GM18873 (cell line): ENCODE results near the gene HLCS.

Source experiments
- ATAC-seq: cut with Tn5 transposase; IDR thresholded peaks from one replicate; pipeline ENCODE4 v1.9.1; 2021; ENCODE audit warnings: mild to moderate bottlenecking, moderate library complexity, moderate number of reproducible peaks; ENCODE audit not compliant: unreplicated experiment, low FRiP score

Gene HLCS

DNA sequence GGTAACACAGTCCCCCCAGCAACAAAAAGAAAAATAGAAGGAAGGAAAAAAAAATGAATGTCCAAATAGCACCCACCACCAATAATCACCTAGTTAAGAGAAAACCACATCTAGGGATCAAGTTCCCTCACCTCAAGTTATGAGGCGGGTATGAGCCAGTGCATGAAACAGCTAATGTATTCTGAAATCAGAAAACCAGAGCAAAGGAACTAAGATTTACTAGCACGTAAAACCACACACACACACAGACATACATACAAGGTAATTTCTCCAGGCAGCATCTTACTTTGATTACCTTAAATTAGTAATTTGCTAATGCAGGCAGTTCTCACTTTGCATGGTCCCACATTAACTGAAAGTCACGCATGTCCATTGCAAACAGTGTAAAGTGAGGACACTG is 109.8 kb downstream of the HLCS start:
- no peak for ATAC-seq

GRCh38 chr21:36854391-36854790 is 112.1 kb downstream of the HLCS start:
- ATAC-seq = no peak

DNA sequence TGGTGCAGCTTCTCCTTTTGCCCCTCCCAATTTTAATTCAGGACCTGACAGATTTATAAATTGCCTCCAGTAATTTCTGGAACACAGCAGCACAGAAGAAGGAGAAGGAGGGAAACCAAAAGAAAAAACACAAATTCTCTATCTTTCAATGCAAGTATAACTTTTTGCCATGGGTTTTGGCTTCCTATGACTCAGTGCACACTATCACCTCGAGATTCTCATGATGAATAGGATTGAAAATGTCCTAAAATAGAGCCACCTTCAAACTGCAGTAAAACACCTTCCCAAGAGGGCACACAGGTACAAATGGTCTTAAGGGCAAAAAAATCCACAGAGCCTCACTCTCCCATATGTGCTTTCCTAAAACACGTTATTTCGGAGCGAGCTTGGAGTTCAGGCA is 113.6 kb downstream of the HLCS start:
- no peak for ATAC-seq

GRCh38 chr21:36852293-36852692 is 114.2 kb downstream of the HLCS start:
- no peak for ATAC-seq

- no peak for ATAC-seq
These were observed 115.3 kb downstream of the HLCS start for GRCh38 chr21:36851121-36851520.

DNA sequence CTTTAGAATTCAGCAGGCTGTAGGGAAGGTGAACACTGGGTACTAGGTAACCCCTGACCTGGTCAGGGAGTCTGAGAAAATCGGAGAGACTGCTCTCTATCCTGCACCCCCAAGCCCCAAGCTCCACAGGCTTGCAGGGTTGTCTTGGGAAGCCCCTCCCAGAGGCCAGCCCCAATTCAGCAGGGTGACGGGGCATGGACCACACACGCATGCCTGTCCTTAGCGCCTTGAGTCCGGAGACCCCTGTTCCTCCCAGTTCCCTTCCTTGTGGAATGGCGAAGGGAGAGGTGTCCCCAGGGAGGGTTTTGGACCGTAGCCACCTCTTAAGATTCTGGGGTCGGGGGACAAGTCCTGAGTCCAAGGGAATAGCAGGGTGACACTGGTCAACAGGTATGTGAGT is 116.1 kb downstream of the HLCS start:
- no peak for ATAC-seq

- no peak for ATAC-seq
These were observed 116.9 kb downstream of the HLCS start for GRCh38 chr21:36849461-36850105.

DNA sequence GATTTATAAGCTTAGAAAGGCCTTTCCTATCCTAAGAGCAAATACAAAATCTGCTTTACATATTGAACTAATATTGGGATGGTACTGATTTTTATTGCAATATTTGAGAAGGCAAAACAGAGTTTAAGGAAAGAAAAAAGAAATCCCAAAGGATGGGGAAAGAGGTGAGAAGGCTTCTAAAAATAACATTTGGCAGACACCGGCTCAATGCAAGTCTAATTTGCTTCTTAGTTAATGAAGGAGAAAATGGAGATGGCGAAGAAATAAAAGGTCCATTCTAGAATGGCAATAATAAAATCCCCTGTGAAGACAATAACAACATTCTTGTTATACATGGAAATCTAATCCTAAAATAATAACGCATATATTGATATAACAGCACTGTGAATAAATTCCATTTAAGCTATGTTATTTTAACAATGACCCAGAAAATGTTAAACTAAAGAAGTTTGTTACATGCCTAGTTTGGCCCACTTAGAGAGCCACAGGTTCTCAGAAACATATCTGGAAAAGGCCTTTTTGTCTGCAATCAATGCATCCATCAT is 117.7 kb downstream of the HLCS start:
- no peak for ATAC-seq

GRCh38 chr21:36847189-36847588 is 119.3 kb downstream of the HLCS start:
- ATAC-seq = no peak

DNA sequence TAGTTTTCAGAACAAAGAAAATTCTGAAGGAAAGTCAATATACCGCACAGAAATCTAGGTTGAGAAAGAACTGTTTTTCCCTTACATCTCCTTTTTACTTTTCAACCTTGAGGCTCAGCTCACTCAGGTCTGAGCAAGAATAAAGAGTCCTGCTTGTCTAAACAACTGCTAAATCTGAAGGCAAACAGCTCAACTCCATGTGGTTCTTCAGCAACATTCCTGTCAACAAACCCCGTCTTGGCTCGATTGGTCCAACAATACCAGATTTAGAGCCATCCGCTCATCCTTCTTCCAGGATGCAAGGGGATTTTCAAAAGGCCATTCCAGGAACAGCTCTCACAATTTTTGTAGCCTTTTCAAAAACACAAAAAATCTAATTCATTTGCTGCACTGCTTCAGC is 119.8 kb downstream of the HLCS start:
- no peak for ATAC-seq

- ATAC-seq = no peak
These were observed 120.7 kb downstream of the HLCS start for GRCh38 chr21:36845790-36846189.

GRCh38 chr21:36845070-36845469 is 121.4 kb downstream of the HLCS start:
- no peak for ATAC-seq

- no peak for ATAC-seq
These were observed 124.6 kb downstream of the HLCS start for GRCh38 chr21:36841866-36842265.

- no peak for ATAC-seq
These were observed 126.7 kb downstream of the HLCS start for GRCh38 chr21:36839735-36840134.

DNA sequence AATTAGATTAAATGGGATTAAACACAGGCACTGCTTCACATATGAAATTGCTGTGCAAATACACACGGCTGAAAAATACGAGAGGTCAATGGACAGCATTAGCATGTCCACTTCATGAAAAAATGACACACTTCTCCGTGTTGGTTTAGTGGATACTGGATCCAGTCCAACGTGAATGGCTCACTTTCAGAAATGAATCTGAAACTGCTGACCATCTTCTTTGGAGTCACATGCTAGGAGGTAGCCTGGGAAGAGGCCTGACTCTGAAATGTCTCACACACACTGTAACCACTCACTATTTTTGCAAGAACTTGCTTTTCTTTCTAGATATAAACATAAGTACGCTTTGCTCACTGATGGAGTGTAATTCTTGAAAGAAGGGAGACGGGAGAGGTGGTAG is 127.3 kb downstream of the HLCS start:
- ATAC-seq = no peak

GRCh38 chr21:36835383-36835795 is 131.1 kb downstream of the HLCS start:
- ATAC-seq = no peak

DNA sequence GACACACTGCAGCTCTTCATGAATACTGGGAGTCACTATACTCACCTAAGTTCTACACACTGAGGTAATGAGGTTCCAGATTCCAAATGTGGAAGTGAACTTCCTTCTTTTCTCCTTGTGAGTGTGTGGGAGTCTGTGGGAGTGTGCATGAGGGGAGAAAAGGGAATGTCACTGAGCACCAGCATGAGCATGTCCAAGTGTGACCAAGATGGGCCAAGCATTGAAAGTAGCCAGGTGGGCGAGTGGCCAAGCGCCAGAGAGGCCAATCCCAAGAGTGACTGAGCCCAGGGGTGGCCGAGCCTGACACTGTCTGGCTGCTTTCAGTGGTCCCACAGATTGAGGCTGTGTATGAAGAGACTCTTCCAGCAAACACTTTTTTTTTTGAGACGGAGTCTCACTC is 132.3 kb downstream of the HLCS start:
- no peak for ATAC-seq

GRCh38 chr21:36830100-36830499 is 136.4 kb downstream of the HLCS start:
- no peak for ATAC-seq

DNA sequence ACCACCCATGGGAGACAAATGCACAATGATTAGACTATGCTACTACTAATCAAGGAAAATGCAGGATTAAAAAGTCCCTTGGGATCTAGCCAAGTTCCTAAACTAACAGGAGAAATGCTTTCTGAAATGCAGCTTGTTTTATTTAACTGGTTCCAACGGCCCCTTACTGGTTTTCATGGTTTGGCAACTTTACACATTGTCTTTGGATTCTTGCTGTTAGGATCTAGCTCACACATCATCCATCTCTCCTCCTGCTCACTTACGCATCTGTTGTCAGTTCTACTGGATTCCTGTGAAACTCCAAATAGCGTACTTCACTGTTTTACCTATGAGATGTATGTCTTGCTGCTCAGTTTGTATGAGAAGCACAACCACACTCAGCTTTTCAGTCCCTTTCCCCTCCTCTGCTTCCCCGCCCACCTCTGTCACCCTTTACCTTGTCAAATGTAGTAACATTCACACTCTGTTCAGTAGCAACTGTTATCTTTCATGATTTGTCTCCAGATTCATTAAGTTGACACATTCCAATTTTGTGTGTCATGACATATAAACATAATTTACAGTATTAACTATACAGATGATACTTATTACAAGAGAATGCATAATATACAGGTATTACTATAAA is 137.5 kb downstream of the HLCS start:
- no peak for ATAC-seq

GRCh38 chr21:36828208-36828607 is 138.3 kb downstream of the HLCS start:
- ATAC-seq = no peak

GRCh38 chr21:36825658-36826057 is 140.8 kb downstream of the HLCS start:
- no peak for ATAC-seq

- no peak for ATAC-seq
These were observed 145.5 kb downstream of the HLCS start for GRCh38 chr21:36821032-36821299.
